Panc1 (cell line): ENCODE measurements around the gene GPALPP1. TPM values are rescaled to one million over a fixed set of nuclear protein-coding genes. Genes with fewer than 3 reads are reported as not detected.

Experiments
- ATAC-seq: fragments of 200-7000 bp; cut with Tn5 transposase; 2 replicates; pipeline ENCODE4 v1.9.1; 2020; ENCODE audit warnings: mild to moderate bottlenecking, moderate library complexity
- BruUV-seq: library from RNA; stranded (reverse); fragments of 400-500 nt; replicated peaks from 2 replicates; lab custom pipeline; 2021; lab: Mats Ljungman, UMichigan
- CTCF ChIA-PET: fragments of 300-600 bp; sonication (Branson Sonifier 250); formaldehyde crosslinking; loops from one replicate; lab custom pipeline; 2022; ENCODE audit warnings: antibody characterized with exemption; lab: Charles Lee
- POLR2A ChIA-PET: fragments of 300-600 bp; sonication (Branson Sonifier 250); formaldehyde crosslinking; loops from one replicate; lab custom pipeline; 2022; ENCODE audit warnings: antibody characterized with exemption; lab: Charles Lee
- DNase-seq: peaks from one replicate; pipeline ENCODE4 v3.0.0-alpha.2; 2010; ENCODE audit warnings: low read depth, low spot score
- H3K27ac ChIP-seq: 2 replicates; pipeline ENCODE4 v1.5.1; 2011; ENCODE audit warnings: mild to moderate bottlenecking, low read length, inconsistent platforms
- H3K27me3 ChIP-seq: fragments of 200-500 bp; sonication (Bioruptor generic); 2 replicates; pipeline ENCODE4 v1.6.0; 2014; ENCODE audit warnings: low read length, inconsistent platforms; ENCODE audit not compliant: control insufficient read depth, insufficient read depth
- H3K36me3 ChIP-seq: fragments of 200-500 bp; sonication (Bioruptor generic); 2 replicates; pipeline ENCODE4 v1.5.1; 2014; ENCODE audit warnings: inconsistent platforms, mild to moderate bottlenecking, low read length, moderate library complexity; ENCODE audit not compliant: control insufficient read depth, insufficient read depth
- H3K4me1 ChIP-seq: 2 replicates; pipeline ENCODE4 v1.5.1; 2011; ENCODE audit warnings: inconsistent platforms, mild to moderate bottlenecking, low read length, moderate library complexity; ENCODE audit not compliant: control insufficient read depth, insufficient read depth
- H3K4me3 ChIP-seq, 2 experiments: 2 replicates each; pipeline ENCODE4 v1.5.1; 2011 to 2012; ENCODE audit warnings: low read depth in 2 of 2, low read length in 2 of 2, mild to moderate bottlenecking in 2 of 2, inconsistent platforms in 1 of 2, moderate library complexity in 1 of 2
- H3K9me3 ChIP-seq: fragments of 200-500 bp; sonication (Bioruptor generic); 2 replicates; pipeline ENCODE4 v1.5.1; 2014; ENCODE audit warnings: low read depth, mild to moderate bottlenecking, inconsistent platforms, low read length, moderate library complexity; ENCODE audit not compliant: control insufficient read depth, insufficient read depth
- CTCF ChIP-seq: fragments of 450-650 bp; IDR thresholded peaks from 2 replicates; pipeline ENCODE4 v1.5.1; 2017; ENCODE audit warnings: mild to moderate bottlenecking
- POLR2AphosphoS5 ChIP-seq: IDR thresholded peaks from 2 replicates; pipeline ENCODE4 v1.6.1; 2012; ENCODE audit warnings: mild to moderate bottlenecking, low read depth, low read length, moderate library complexity
- REST ChIP-seq, 2 experiments: IDR thresholded peaks; 2 replicates each; pipeline ENCODE4 v1.6.1; 2011 to 2012; ENCODE audit warnings: low read depth in 2 of 2, control low read depth in 1 of 2, low read length in 1 of 2, mild to moderate bottlenecking in 1 of 2, moderate library complexity in 1 of 2; ENCODE audit not compliant: insufficient read depth in 1 of 2
- SIN3A ChIP-seq: IDR thresholded peaks from 2 replicates; pipeline ENCODE4 v1.6.1; 2012; ENCODE audit warnings: low read depth, mild to moderate bottlenecking, low read length, moderate library complexity, borderline replicate concordance; ENCODE audit not compliant: insufficient read depth
- TCF7L2 ChIP-seq: IDR thresholded peaks from 2 replicates; pipeline ENCODE4 v1.6.1; 2011; ENCODE audit warnings: mild to moderate bottlenecking, low read depth, low read length, inconsistent platforms
- in situ Hi-C: cut with HindIII; loops from 2 replicates; pipeline ENCODE4 v1.10.0; 2016; ENCODE audit warnings: low sequenced_read_pairs, low pct_unique_long_range_greater_than_20kb
- intact Hi-C: fragments of 100-400 bp; cut with micrococcal nuclease; formaldehyde crosslinking; loops from one replicate; pipeline ENCODE4 v1.10.0; 2022; ENCODE audit not compliant: unreplicated experiment
- total RNA-seq: library from RNA; stranded (reverse); gene quantifications from one replicate; pipeline ENCODE4 v1.2.1, GENCODE V29; 2021; ENCODE audit not compliant: unreplicated experiment

The GPALPP1 gene
- total RNA-seq, 1 experiment from 2014 or later = 13.5 TPM

GRCh38 chr13:45073809-45074208 is 84.5 kb downstream of the GPALPP1 start:
- intact Hi-C loops (no loop called here), in situ Hi-C loops (no loop called here)
- H3K27ac ChIP-seq = no peak overlapping the region
- DNase-seq = no peak
- no peaks in the 10 kb centered on the region for H3K9me3 ChIP-seq
- no peaks in the 10 kb centered on the region for H3K4me1 ChIP-seq
- H3K36me3 ChIP-seq = no peaks in the 10 kb centered on the region
- TF ChIP-seq CTCF (no peak), POLR2AphosphoS5 (no peak), SIN3A (no peak)
- BruUV-seq = no TSS peak
- ChIA-PET CTCF (no interaction called here), POLR2A (no interaction called here)
- no peaks in the 10 kb centered on the region for H3K27me3 ChIP-seq
- no peak overlapping the region for H3K4me3 ChIP-seq
- ATAC-seq = no peak

GRCh38 chr13:45074721-45075120 is 85.4 kb downstream of the GPALPP1 start:
- ChIA-PET POLR2A (no interaction called here), CTCF (no interaction called here)
- DNase-seq (no peak), ATAC-seq (no peak)
- H3K9me3 ChIP-seq = no peaks in the 10 kb centered on the region
- no peak overlapping the region for H3K27ac ChIP-seq
- H3K36me3 ChIP-seq = no peaks in the 10 kb centered on the region
- intact Hi-C loops = no loop called here
- no peak for TF ChIP-seq TCF7L2
- TF ChIP-seq CTCF = no peak
- no peak for TF ChIP-seq SIN3A
- TF ChIP-seq POLR2AphosphoS5 = no peak
- TF ChIP-seq REST (IDR thresholded peaks at IDR 0.05; ENCODE audit: insufficient read depth in 1 of 2, low read depth in 2 of 2, low read length in 1 of 2) = no peak
- in situ Hi-C loops = no loop called here
- no TSS peak for BruUV-seq
- no peaks in the 10 kb centered on the region for H3K27me3 ChIP-seq
- H3K4me1 ChIP-seq = no peaks in the 10 kb centered on the region
- no peak overlapping the region for H3K4me3 ChIP-seq
